ENCODE data around the gene ZSCAN5A. TPM values are rescaled to one million over a fixed set of nuclear protein-coding genes. Genes with fewer than 3 reads are reported as not detected.

Gene ZSCAN5A
- polyA plus RNA-seq, 1 of the 3 experiments (the other 2 are of a cell fraction): 6.8 TPM

DNA sequence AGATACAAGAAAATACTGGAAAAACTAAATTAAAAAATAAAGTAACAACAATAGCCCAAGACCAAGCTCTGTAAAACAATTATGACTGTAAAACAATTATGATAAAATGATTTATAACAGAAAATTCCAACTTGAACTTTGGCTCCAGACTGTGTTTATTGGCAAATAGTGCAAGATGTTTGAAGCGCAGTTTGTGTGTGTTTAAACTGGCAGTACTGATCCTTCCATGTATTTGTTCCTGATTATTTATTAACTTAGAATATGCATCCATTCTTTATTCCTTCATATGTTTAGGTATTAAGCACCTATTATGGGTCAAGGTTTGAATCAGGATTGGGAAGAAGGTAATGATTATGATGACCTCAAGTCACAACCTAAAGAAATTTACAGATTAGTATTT is 40.9 kb upstream of the ZSCAN5A start:
- DNase-seq: no peak
- WGBS (ENCODE audit: low lambda C conversion rate): 59% methylated on average over 1 of the region's 1 CpG
- H3K4me2 ChIP-seq: no peak overlapping the region
- no peak overlapping the region for H3K4me3 ChIP-seq (ENCODE audit: low read depth in 2 of 2, low read length in 1 of 2)
- H3K27ac ChIP-seq (ENCODE audit: low read depth in 2 of 2, low read length in 1 of 2): no peak overlapping the region
- ChIA-PET CTCF (interaction anchor here (2.7 kb wide), 1 partner anchor 22 kb away, joined by 6 read pairs; no protein-coding TSS in a partner anchor), POLR2A (no interaction called here)
- no peaks in the 10 kb centered on the region for H3F3A ChIP-seq (replicated peaks; ENCODE audit: insufficient read depth)
- H4K20me1 ChIP-seq (ENCODE audit: insufficient read depth): no peaks in the 10 kb centered on the region
- no peaks in the 10 kb centered on the region for H3K4me1 ChIP-seq (ENCODE audit: control insufficient read depth in 1 of 2, insufficient read depth in 2 of 2, low read depth in 1 of 2, low read length in 1 of 2)
- no peak overlapping the region for H2AFZ ChIP-seq (ENCODE audit: low read depth)
- no peaks in the 10 kb centered on the region for H3K9me3 ChIP-seq
- no peaks in the 10 kb centered on the region for H3K79me2 ChIP-seq (ENCODE audit: insufficient read depth)
- H3K36me3 ChIP-seq (replicated peaks in 1 of 2; ENCODE audit: control insufficient read depth in 1 of 2, insufficient read depth in 2 of 2, low read length in 1 of 2): no peaks in the 10 kb centered on the region
- no peak overlapping the region for H3K9ac ChIP-seq
- H3K9me2 ChIP-seq: no peaks in the 10 kb centered on the region
- TF ChIP-seq TCF12 (IDR thresholded peaks at IDR 0.05): no peak
- no peak for TF ChIP-seq EZH2phosphoT487 (IDR thresholded peaks at IDR 0.05; ENCODE audit: borderline replicate concordance, low read depth)
- TF ChIP-seq, protein P1, sequence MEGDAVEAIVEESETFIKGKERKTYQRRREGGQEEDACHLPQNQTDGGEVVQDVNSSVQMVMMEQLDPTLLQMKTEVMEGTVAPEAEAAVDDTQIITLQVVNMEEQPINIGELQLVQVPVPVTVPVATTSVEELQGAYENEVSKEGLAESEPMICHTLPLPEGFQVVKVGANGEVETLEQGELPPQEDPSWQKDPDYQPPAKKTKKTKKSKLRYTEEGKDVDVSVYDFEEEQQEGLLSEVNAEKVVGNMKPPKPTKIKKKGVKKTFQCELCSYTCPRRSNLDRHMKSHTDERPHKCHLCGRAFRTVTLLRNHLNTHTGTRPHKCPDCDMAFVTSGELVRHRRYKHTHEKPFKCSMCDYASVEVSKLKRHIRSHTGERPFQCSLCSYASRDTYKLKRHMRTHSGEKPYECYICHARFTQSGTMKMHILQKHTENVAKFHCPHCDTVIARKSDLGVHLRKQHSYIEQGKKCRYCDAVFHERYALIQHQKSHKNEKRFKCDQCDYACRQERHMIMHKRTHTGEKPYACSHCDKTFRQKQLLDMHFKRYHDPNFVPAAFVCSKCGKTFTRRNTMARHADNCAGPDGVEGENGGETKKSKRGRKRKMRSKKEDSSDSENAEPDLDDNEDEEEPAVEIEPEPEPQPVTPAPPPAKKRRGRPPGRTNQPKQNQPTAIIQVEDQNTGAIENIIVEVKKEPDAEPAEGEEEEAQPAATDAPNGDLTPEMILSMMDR (IDR thresholded peaks at IDR 0.05): no peak
- no peak for TF ChIP-seq TEAD4 (IDR thresholded peaks at IDR 0.05; ENCODE audit: borderline replicate concordance, insufficient read depth)
- TF ChIP-seq GABPA (IDR thresholded peaks at IDR 0.05; ENCODE audit: low read depth): no peak
- TF ChIP-seq RFX5 (IDR thresholded peaks at IDR 0.05; ENCODE audit: low read length): no peak
- no peak for TF ChIP-seq RXRA (IDR thresholded peaks at IDR 0.05; ENCODE audit: borderline replicate concordance, low read depth)
- TF ChIP-seq FOSL2 (IDR thresholded peaks at IDR 0.05; ENCODE audit: borderline replicate concordance, low read depth): no peak
- no peak for TF ChIP-seq ELF1 (IDR thresholded peaks at IDR 0.05)
- no peak for TF ChIP-seq NRF1 (IDR thresholded peaks at IDR 0.05; ENCODE audit: low read depth, low read length)
- no peak for TF ChIP-seq MXI1 (IDR thresholded peaks at IDR 0.05; ENCODE audit: low read depth, low read length)
- TF ChIP-seq EP300 (IDR thresholded peaks at IDR 0.05; ENCODE audit: borderline replicate concordance in 1 of 2, low read depth in 1 of 2, low read length in 1 of 2): no peak
- TF ChIP-seq MEF2A (IDR thresholded peaks at IDR 0.05; ENCODE audit: borderline replicate concordance, low read depth): no peak
- H3K27me3 ChIP-seq (ENCODE audit: insufficient read depth): no peaks in the 10 kb centered on the region

DNA sequence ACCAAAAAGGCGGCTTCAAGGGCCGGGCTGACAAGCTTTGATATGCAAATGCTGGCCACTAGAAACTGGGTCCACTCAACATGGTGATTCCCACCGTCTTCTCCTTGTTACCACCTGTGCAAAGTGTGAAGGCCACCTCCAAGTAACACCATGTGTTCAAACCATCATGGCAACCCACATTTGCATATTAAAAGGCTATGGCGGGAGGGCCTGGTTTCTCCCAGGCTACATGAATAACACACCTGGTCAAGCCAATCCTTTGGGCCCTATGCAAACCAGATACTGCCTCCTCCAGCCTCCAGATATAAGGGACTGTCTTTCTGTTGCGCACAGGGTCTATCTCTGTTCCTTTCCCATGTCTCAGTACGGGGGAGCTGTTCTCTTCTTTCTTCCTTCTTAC is 36.6 kb upstream of the ZSCAN5A start:
- no peaks in the 10 kb centered on the region for H4K20me1 ChIP-seq (ENCODE audit: insufficient read depth)
- no peaks in the 10 kb centered on the region for H3F3A ChIP-seq (replicated peaks; ENCODE audit: insufficient read depth)
- no peak overlapping the region for H3K27ac ChIP-seq (ENCODE audit: low read depth in 2 of 2, low read length in 1 of 2)
- H3K27me3 ChIP-seq (ENCODE audit: insufficient read depth): no peaks in the 10 kb centered on the region
- no peaks in the 10 kb centered on the region for H3K4me1 ChIP-seq (ENCODE audit: control insufficient read depth in 1 of 2, insufficient read depth in 2 of 2, low read depth in 1 of 2, low read length in 1 of 2)
- DNase-seq: no peak
- H3K4me2 ChIP-seq: no peak overlapping the region
- WGBS (ENCODE audit: low lambda C conversion rate): 62% methylated on average over 6 of the region's 6 CpGs
- CTCF ChIA-PET: interaction anchor here (0.8 to 4.2 kb wide), 5 partner anchors 18 to 275 kb away, joined by 4 to 12 read pairs (median 4); no protein-coding TSS in a partner anchor
- H3K79me2 ChIP-seq (ENCODE audit: insufficient read depth): no peaks in the 10 kb centered on the region
- POLR2A ChIA-PET: no interaction called here
- no peak overlapping the region for H2AFZ ChIP-seq (ENCODE audit: low read depth)
- no peaks in the 10 kb centered on the region for H3K36me3 ChIP-seq (replicated peaks in 1 of 2; ENCODE audit: control insufficient read depth in 1 of 2, insufficient read depth in 2 of 2, low read length in 1 of 2)
- no peaks in the 10 kb centered on the region for H3K9me3 ChIP-seq
- H3K9me2 ChIP-seq: no peaks in the 10 kb centered on the region
- H3K4me3 ChIP-seq (ENCODE audit: low read depth in 2 of 2, low read length in 1 of 2): no peak overlapping the region
- no peak overlapping the region for H3K9ac ChIP-seq
- TF ChIP-seq RFX5 (IDR thresholded peaks at IDR 0.05; ENCODE audit: low read length) (no peak), EP300 (IDR thresholded peaks at IDR 0.05; ENCODE audit: borderline replicate concordance in 1 of 2, low read depth in 1 of 2, low read length in 1 of 2) (no peak), NFIC (IDR thresholded peaks at IDR 0.05; ENCODE audit: borderline replicate concordance) (no peak), TEAD4 (IDR thresholded peaks at IDR 0.05; ENCODE audit: borderline replicate concordance, insufficient read depth) (no peak), RAD21 (IDR thresholded peaks at IDR 0.05; ENCODE audit: low read length) (no peak), MEF2A (IDR thresholded peaks at IDR 0.05; ENCODE audit: borderline replicate concordance, low read depth) (no peak), TCF12 (IDR thresholded peaks at IDR 0.05) (no peak), FOXM1 (IDR thresholded peaks at IDR 0.05; ENCODE audit: low read depth) (no peak)
- TF ChIP-seq, protein P2, sequence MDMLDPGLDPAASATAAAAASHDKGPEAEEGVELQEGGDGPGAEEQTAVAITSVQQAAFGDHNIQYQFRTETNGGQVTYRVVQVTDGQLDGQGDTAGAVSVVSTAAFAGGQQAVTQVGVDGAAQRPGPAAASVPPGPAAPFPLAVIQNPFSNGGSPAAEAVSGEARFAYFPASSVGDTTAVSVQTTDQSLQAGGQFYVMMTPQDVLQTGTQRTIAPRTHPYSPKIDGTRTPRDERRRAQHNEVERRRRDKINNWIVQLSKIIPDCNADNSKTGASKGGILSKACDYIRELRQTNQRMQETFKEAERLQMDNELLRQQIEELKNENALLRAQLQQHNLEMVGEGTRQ (IDR thresholded peaks at IDR 0.05; ENCODE audit: borderline replicate concordance, low read depth, low read length): no peak
- TF ChIP-seq, protein P3, sequence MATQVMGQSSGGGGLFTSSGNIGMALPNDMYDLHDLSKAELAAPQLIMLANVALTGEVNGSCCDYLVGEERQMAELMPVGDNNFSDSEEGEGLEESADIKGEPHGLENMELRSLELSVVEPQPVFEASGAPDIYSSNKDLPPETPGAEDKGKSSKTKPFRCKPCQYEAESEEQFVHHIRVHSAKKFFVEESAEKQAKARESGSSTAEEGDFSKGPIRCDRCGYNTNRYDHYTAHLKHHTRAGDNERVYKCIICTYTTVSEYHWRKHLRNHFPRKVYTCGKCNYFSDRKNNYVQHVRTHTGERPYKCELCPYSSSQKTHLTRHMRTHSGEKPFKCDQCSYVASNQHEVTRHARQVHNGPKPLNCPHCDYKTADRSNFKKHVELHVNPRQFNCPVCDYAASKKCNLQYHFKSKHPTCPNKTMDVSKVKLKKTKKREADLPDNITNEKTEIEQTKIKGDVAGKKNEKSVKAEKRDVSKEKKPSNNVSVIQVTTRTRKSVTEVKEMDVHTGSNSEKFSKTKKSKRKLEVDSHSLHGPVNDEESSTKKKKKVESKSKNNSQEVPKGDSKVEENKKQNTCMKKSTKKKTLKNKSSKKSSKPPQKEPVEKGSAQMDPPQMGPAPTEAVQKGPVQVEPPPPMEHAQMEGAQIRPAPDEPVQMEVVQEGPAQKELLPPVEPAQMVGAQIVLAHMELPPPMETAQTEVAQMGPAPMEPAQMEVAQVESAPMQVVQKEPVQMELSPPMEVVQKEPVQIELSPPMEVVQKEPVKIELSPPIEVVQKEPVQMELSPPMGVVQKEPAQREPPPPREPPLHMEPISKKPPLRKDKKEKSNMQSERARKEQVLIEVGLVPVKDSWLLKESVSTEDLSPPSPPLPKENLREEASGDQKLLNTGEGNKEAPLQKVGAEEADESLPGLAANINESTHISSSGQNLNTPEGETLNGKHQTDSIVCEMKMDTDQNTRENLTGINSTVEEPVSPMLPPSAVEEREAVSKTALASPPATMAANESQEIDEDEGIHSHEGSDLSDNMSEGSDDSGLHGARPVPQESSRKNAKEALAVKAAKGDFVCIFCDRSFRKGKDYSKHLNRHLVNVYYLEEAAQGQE (IDR thresholded peaks at IDR 0.05; ENCODE audit: low read depth, low read length): no peak
- TF ChIP-seq, protein P4, sequence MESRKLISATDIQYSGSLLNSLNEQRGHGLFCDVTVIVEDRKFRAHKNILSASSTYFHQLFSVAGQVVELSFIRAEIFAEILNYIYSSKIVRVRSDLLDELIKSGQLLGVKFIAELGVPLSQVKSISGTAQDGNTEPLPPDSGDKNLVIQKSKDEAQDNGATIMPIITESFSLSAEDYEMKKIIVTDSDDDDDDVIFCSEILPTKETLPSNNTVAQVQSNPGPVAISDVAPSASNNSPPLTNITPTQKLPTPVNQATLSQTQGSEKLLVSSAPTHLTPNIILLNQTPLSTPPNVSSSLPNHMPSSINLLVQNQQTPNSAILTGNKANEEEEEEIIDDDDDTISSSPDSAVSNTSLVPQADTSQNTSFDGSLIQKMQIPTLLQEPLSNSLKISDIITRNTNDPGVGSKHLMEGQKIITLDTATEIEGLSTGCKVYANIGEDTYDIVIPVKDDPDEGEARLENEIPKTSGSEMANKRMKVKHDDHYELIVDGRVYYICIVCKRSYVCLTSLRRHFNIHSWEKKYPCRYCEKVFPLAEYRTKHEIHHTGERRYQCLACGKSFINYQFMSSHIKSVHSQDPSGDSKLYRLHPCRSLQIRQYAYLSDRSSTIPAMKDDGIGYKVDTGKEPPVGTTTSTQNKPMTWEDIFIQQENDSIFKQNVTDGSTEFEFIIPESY (IDR thresholded peaks at IDR 0.05; ENCODE audit: borderline replicate concordance, low read depth): no peak
- TF ChIP-seq, protein P5, sequence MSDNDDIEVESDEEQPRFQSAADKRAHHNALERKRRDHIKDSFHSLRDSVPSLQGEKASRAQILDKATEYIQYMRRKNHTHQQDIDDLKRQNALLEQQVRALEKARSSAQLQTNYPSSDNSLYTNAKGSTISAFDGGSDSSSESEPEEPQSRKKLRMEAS (IDR thresholded peaks at IDR 0.05; ENCODE audit: low read depth): no peak
